ENCODE measurements around the gene DEUP1. TPM values are rescaled to one million over a fixed set of nuclear protein-coding genes. Genes with fewer than 3 reads are reported as not detected.

DEUP1 gene
- polyA plus RNA-seq, 3 donors, result 0.22 TPM; not detected in 2

GRCh38 chr11:93464927-93465540, 134.5 kb downstream of the DEUP1 start:
- no peak overlapping the region for H3K27ac ChIP-seq (ENCODE audit: low read depth, low read length)
- WGBS, 3 donors, result 36 to 76% (median 43%) methylated on average over 3 of the region's 3 CpGs

GRCh38 chr11:93467054-93467453, 136.5 kb downstream of the DEUP1 start:
- 91 to 92% (median 92%) methylated on average over 4 of the region's 4 CpGs for WGBS, 3 donors
- no peak overlapping the region for H3K27ac ChIP-seq (ENCODE audit: low read depth, low read length)

- WGBS, 3 donors, result 51 to 69% (median 68%) methylated on average over 5 of the region's 5 CpGs
These were observed 137.7 kb downstream of the DEUP1 start for GRCh38 chr11:93468290-93468689.

GRCh38 chr11:93474123-93474522, 143.6 kb downstream of the DEUP1 start:
- no peak overlapping the region for H3K27ac ChIP-seq (ENCODE audit: low read depth, low read length)
- 94 to 100% (median 95%) methylated on average over 1 of the region's 1 CpG for WGBS, 3 donors

More at GRCh38 chr11:93468290-93468689, 137.7 kb downstream of the DEUP1 start:
- no peak overlapping the region for H3K27ac ChIP-seq (ENCODE audit: low read depth, low read length)

GRCh38 chr11:93476796-93477195, 146.3 kb downstream of the DEUP1 start:
- 77 to 86% (median 79%) methylated on average over 3 of the region's 3 CpGs for WGBS, 3 donors
- H3K27ac ChIP-seq (ENCODE audit: low read depth, low read length), result no peak overlapping the region

GRCh38 chr11:93477684-93478234, 147.2 kb downstream of the DEUP1 start:
- WGBS, 3 donors, result 81 to 89% (median 88%) methylated on average over 11 of the region's 11 CpGs
- H3K27ac ChIP-seq (ENCODE audit: low read depth, low read length), result no peak overlapping the region

- WGBS, 3 donors, result 94 to 98% (median 96%) methylated on average over 19 of the region's 19 CpGs
- no peak overlapping the region for H3K27ac ChIP-seq (ENCODE audit: low read depth, low read length)
These were observed 148.3 kb downstream of the DEUP1 start for GRCh38 chr11:93478841-93479240.

- no peak overlapping the region for H3K27ac ChIP-seq (ENCODE audit: low read depth, low read length)
These were observed 149.7 kb downstream of the DEUP1 start for GRCh38 chr11:93480256-93480655.

GRCh38 chr11:93480756-93481155, 150.2 kb downstream of the DEUP1 start:
- 47 to 95% (median 83%) methylated on average over 1 of the region's 1 CpG for WGBS, 3 donors

More at GRCh38 chr11:93480256-93480655, 149.7 kb downstream of the DEUP1 start:
- 96 to 99% (median 99%) methylated on average over 6 of the region's 6 CpGs for WGBS, 3 donors

GRCh38 chr11:93481279-93481678, 150.7 kb downstream of the DEUP1 start:
- 93 to 96% (median 95%) methylated on average over 16 of the region's 16 CpGs for WGBS, 3 donors

More at GRCh38 chr11:93480756-93481155, 150.2 kb downstream of the DEUP1 start:
- H3K27ac ChIP-seq (ENCODE audit: low read depth, low read length), result no peak overlapping the region

GRCh38 chr11:93481696-93482095, 151.2 kb downstream of the DEUP1 start:
- H3K27ac ChIP-seq (ENCODE audit: low read depth, low read length), result no peak overlapping the region

More at GRCh38 chr11:93481279-93481678, 150.7 kb downstream of the DEUP1 start:
- no peak overlapping the region for H3K27ac ChIP-seq (ENCODE audit: low read depth, low read length)

GRCh38 chr11:93482556-93482955, 152.0 kb downstream of the DEUP1 start:
- H3K27ac ChIP-seq (ENCODE audit: low read depth, low read length), result no peak overlapping the region
- WGBS, 3 donors, result 77 to 83% (median 78%) methylated on average over 10 of the region's 10 CpGs

More at GRCh38 chr11:93481696-93482095, 151.2 kb downstream of the DEUP1 start:
- WGBS, 3 donors, result 89 to 92% (median 90%) methylated on average over 6 of the region's 6 CpGs

GRCh38 chr11:93484716-93485115, 154.2 kb downstream of the DEUP1 start:
- H3K27ac ChIP-seq (ENCODE audit: low read depth, low read length), result no peak overlapping the region
- WGBS, 3 donors, result 60 to 72% (median 67%) methylated on average over 3 of the region's 3 CpGs

GRCh38 chr11:93485983-93486382, 155.4 kb downstream of the DEUP1 start:
- WGBS, 3 donors, result 86 to 93% (median 92%) methylated on average over 2 of the region's 2 CpGs
- H3K27ac ChIP-seq (ENCODE audit: low read depth, low read length), result no peak overlapping the region

GRCh38 chr11:93487032-93487483, 156.5 kb downstream of the DEUP1 start:
- 30 to 46% (median 45%) methylated on average over 7 of the region's 7 CpGs for WGBS, 3 donors
- no peak overlapping the region for H3K27ac ChIP-seq (ENCODE audit: low read depth, low read length)

Other genes starting within 250 kb of the DEUP1 start
- 1 to 10 TPM; 2.7 to 6.2 (median 5.1) TPM for gene SLC36A4, start 132.8 kb upstream of the DEUP1 start, polyA plus RNA-seq
- gene SMCO4, start 212.6 kb downstream of the DEUP1 start, polyA plus RNA-seq, result 10 to 100 TPM; 20.7 to 34.1 (median 23.2) TPM